AG09309 (cell line): ENCODE data around the gene GIPR.

Experiments used
- DNase-seq: peaks from one replicate; pipeline ENCODE4 v3.0.0-alpha.2; 2010; ENCODE audit warnings: low read depth
- H3K4me3 ChIP-seq: 2 replicates; pipeline ENCODE4 v1.5.1; 2011; ENCODE audit warnings: mild to moderate bottlenecking, low read depth, low read length, moderate library complexity; ENCODE audit not compliant: control insufficient read depth
- CTCF ChIP-seq: IDR thresholded peaks from 2 replicates; pipeline ENCODE4 v1.5.1; 2011; ENCODE audit warnings: mild to moderate bottlenecking, low read depth, low read length, inconsistent platforms; ENCODE audit not compliant: insufficient read depth, control insufficient read depth; ENCODE audit errors: missing control alignments

Gene GIPR

DNA sequence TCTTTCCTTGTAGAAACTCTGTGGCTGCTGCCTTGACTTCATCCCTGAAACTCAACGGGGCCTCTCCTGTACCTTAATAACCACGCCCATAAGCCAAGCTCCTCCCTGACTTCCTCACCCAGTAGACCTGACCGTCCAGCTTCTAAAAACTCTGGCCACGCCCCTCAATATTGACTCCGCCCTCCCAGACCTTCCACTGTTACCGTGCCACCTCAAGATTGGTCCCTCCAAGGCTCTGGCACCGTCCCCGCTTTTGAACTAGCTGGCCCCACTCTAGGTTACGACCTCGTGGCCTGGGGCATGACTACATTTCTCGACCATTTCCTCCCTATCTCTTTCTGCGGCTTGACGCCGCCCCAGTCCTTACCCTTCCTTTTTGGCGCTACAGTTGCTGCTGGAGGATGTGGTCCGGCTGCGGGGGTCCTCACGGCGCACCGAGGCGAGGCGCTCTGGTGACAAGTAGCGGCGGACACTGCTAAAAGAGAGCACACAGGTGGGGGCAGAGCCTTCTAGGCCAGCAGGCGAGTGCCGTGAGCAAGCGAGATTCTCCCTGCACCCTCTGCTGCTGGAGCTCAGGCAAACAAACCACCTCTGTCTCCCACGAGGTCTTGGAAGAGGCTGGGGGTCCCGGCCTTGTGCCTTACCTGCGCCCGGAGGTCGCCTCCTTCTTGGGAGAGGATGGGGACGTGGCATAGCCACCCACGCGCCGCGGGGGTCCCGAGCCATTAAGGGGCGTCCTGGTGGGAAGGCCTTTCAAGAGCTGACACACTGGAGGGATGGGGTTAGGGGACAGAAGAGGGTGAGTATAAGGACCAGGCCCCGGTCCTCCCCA is 26.5 kb upstream of the GIPR start:
- H3K4me3 ChIP-seq: peak overlapping the region; percentile 32
- no peak for TF ChIP-seq CTCF
- DNase-seq: no peak

DNA sequence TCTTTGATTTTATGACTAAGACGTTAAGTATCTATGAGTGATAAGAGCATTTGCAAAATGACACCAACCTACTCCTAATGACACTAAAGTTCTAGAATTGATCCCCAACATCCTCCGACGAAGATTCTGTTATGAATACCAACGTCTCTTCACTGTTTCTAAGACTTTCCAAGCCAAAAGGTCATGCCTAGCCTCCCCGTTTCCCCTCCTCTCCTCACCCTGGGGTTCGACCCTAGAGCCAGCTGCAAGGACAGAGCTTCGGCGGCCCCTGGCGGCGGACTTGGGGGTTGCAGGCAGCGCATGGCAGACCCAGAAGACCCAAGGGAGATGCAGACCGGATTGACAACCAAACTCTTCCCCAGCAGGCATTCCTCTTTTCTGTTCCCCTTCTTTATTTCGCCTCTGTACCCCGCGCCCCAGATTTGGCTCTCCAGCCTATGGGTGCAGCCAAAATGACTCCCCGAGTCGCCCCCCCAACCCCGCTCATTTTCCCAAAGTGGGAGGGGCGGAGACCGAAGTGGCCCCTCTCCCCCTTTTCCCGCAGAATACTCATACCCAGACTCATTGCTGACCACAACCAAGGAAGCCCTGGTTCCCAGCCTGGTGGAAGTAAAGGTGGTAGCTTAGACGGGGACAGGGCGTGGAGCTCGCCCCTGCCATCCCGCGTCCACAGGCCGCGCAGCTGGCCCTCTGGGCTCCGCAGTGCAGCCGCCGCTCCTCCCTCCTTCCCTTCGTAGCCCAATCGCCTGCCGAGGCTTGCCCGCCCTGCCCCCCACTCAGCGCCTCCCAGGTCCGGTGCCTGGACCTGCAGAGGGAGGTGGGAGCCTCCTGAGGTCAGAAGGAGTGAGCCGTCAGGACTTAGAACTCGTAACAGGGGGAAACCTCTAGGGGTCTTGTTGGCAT is 24.7 kb upstream of the GIPR start:
- no peak overlapping the region for H3K4me3 ChIP-seq
- peak; percentile 99 for TF ChIP-seq CTCF
- DNase-seq: no peak

GRCh38 chr19:45643927-45644771 is 23.9 kb upstream of the GIPR start:
- no peak overlapping the region for H3K4me3 ChIP-seq
- DNase-seq: no peak
- no peak for TF ChIP-seq CTCF

DNA sequence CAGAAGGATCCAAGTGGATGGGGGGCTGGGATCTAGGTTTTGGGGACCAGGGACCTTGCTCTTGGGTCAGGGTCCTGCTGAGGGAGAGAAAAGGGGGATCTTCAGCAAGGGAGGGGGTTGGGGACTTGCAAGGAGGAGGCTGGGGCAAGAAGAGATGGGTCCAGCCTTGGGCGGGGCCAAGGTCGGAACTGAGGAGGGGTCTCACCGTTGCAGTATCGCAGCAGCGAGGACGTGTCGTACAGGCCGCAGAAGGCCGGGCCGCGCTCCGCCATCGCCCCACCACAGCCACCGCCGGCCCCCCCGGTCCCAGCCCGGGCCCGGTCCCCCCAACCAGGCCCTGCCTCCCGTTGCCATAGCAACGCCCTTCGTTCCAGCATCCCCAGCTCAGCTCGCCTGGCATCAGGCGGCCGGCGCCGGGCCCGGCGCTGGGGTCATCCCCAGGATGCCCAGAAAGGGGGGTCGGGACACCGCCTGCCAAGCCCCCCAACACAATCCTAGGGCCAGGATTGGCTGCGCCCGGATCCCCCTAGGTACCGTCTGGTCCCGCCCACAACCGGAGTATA is 22.9 kb upstream of the GIPR start:
- peak overlapping the region; percentile 42 for H3K4me3 ChIP-seq
- DNase-seq: no peak

GRCh38 chr19:45645631-45646344 is 22.2 kb upstream of the GIPR start:
- H3K4me3 ChIP-seq: peak overlapping the region; percentile 42
- DNase-seq: no peak
- TF ChIP-seq CTCF: no peak

More for the DNA sequence above, 22.9 kb upstream of the GIPR start:
- TF ChIP-seq CTCF: no peak
